Forelimb muscle (tissue), 1 donor: ENCODE results near the gene SIAH2. TPM values are rescaled to one million over a fixed set of nuclear protein-coding genes. Genes with fewer than 3 reads are reported as not detected.

Experiments used
- DNase-seq: peaks from one replicate; pipeline ENCODE4 v3.0.0-alpha.2; 2013; ENCODE audit warnings: low read depth
- polyA plus RNA-seq: library from polyadenylated mRNA; unstranded; fragments of 120-200 nt; gene quantifications from one replicate; pipeline ENCODE4 v1.2.1, GENCODE V29; 2013; ENCODE audit not compliant: insufficient read length

The SIAH2 gene
- polyA plus RNA-seq, 1 donor: 20.4 TPM

- DNase-seq: no peak
Observed at GRCh38 chr3:150748684-150749047, 14.3 kb downstream of the SIAH2 start.

GRCh38 chr3:150747886-150748683, 14.9 kb downstream of the SIAH2 start:
- DNase-seq: no peak

GRCh38 chr3:150746791-150747590, 16.0 kb downstream of the SIAH2 start:
- DNase-seq: no peak

DNA sequence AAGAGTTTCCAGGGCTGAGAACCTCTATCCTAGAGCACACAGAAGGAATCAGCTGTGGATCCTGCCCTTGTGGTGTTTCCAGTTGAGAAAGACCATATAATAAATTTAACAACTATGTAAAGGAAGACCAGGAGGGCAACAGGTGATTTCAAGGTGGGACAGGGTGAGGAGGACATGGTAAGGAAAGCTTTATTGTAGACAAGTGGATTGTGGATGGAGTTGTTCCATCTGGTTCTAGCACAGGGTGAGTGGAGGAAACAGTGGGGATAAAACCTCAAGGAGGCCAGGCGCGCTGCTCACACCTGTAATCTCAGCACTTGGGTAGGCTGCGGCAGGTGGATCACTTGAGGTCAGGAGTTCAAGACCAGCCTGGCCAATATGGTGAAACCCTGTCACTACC, 17.1 kb downstream of the SIAH2 start:
- no peak for DNase-seq

DNA sequence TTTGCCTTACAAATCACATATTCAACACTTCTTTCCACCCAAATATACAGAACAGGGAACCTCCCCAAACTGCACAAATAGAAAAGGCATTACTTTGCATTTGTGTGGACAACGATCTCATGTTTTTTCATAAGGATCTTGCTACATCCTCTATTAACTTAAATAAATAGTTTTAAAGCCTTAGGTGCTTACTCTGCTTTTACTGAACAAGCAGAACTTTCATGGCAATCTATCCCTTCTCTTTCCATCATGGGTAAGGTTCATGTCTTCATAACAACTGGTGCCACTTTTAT, 18.1 kb downstream of the SIAH2 start:
- no peak for DNase-seq

- DNase-seq: no peak
Observed at GRCh38 chr3:150744041-150744918, 18.7 kb downstream of the SIAH2 start.

DNA sequence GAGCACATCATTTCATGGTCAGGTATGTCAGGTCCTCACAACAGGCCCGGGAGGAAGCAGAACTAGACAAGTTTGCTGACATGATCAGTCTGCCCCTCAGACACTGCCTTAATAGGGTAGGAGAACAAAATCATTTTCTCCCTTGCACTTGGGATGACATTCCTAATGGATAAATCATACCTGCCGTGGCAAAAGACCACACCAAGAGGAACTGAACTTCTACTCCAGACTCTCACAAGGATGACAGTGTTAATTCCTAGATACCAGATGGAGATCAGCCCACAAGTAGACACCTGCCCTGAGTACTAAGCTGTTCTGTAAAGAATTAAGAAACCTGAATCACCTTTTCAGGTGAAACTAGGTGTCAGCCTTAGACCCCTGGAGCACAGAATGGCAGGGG, 19.5 kb downstream of the SIAH2 start:
- no peak for DNase-seq

GRCh38 chr3:150742679-150743078, 20.3 kb downstream of the SIAH2 start:
- no peak for DNase-seq

- no peak for DNase-seq
Observed at GRCh38 chr3:150742141-150742523, 20.8 kb downstream of the SIAH2 start.

GRCh38 chr3:150741497-150742140, 21.4 kb downstream of the SIAH2 start:
- no peak for DNase-seq

- no peak for DNase-seq
Observed at GRCh38 chr3:150740733-150741496, 22.1 kb downstream of the SIAH2 start.

- DNase-seq: no peak
Observed at GRCh38 chr3:150739877-150740645, 22.9 kb downstream of the SIAH2 start.

DNA sequence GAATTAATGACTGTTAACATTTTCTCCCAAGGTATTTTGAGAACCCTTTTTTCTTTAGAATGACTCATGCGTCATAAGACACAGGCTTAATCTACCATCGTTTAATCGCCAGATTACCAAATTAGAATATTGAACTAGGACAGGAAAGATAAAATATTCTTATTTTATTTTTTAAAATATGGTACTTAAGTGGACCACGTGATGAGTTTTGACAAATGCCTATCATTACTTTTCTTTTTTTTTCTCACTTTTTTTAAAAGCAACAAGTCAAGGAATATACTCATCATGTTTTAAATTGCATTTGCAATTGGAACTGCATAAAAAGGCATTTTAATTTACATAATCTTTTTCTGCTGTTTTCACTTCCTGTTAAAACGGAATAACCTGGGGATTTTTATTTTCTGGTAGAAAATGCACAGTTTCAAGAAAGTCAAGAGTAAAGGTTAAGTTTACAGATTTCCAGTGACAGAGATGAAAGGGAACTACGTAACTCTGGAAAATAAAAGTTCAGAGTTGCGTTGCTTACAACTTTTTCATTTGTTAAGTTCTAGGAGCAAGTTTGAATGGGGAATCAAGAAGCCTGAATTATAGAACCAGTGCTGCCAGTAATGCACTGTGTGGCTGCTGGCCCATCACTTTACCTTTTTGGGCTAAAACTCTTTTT, 23.6 kb downstream of the SIAH2 start:
- DNase-seq: no peak

DNA sequence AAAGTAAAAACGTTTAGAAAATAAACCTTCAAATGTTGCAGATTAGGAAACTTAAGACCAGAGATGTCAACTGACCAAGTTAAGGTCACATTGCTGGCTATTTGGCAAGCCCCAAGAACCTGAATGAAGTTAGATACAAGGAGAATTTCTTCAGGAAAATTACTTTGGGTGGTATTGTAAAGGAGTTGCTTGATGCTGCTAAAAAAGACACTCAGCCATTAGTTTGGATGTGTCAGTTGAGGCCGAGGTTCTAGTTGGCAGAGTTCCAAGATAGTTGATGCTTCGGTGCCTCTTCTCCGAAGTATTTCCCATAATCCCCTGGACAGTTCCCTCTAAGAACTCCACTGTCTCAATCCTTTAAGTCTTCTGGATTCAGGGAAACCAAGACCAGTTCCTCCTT, 24.3 kb downstream of the SIAH2 start:
- DNase-seq: no peak

- DNase-seq: no peak
Observed at GRCh38 chr3:150737874-150738679, 24.9 kb downstream of the SIAH2 start.

DNA sequence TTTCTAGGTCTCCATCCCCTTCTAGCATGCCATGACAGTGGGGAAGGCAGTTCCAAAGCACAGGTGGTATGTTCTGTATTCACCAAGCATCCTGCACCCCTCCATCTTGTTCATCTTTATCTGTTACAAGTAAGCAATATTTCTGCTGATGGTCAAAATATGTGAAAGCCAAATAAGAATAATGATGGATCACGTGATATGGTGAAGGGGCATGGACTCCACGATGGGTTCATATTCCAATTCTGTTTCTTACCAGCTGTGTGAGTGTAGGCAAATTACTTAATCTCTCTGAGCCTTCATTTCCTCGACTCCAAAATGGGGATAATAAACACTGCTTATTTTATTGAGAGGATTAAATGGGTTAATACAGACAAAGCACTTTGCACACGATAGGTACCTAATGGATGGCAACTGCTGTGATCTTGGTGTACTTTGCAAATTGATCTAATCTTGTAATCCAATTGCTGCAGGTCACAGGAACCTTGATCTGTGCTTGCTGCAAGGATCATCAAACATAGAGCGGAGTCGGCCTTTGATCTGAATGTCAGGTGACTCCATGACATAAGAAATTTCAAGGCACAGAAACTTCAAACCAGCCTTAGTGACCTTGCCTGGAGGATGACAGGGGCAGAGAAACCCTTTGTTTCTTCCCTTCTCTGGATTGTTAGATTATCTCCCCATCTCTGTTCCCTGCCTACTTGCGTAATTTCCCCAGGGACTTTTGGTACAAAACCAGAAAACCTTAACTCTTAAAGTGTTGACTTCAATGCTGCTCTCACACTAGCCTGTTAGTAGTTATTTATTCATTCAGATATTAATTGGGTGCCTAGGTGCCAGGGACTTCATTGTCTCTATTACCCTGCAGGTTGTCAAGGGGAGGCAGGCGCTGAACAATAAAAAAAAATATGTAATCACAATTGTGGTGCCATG, 25.8 kb downstream of the SIAH2 start:
- DNase-seq: no peak

DNA sequence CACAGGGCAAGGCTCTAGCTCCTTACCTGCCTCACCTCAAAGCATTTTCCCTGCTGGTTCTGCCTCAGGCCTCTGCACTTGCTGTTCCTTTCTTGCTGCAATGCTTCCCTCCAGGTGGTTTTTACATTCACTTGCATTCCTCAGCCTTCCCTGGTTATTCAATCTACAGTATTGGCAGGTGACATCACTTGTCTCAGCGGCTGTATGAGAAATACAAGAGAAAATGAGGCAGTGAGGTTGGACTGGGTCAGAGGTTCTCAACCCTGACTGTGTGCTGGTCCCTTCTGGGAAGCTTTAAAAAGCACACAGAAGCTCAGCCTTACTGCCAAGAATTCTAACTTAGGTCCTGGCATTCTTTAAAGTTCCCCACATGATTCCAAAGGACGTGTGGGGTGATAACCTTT, 26.7 kb downstream of the SIAH2 start:
- DNase-seq: no peak

DNA sequence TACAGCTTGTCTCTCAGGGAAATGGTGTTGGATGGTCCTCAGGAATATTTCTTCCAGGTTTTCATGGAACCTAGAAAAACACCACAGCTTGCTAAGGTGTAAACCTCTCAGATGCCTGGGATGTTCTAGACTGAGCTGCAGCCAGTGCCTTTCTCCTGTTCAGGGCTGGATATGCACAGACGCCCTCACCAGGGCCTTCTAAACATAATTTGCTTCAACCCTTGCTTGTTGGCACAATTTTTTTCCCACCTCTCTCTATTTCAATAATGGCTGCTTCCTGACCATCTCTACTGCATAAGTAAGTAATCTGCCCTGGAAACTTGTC, 28.2 kb downstream of the SIAH2 start:
- DNase-seq: no peak
